A673 (cell line): ENCODE measurements around the gene PRXL2A.

Source experiments
- CTCF ChIP-seq: fragments of 300-800, 200-600 bp; sonication (generic); conservative IDR thresholded peaks from 2 replicates; pipeline ENCODE4 v1.5.1; 2017; ENCODE audit warnings: low read depth, mild to moderate bottlenecking, antibody characterized with exemption, low read length, moderate library complexity, mixed read lengths
- EZH2 ChIP-seq: fragments of 200-600 bp; sonication (generic); IDR thresholded peaks from 2 replicates; pipeline ENCODE4 v1.6.1; 2017; ENCODE audit warnings: borderline replicate concordance, low read depth, mild to moderate bottlenecking, mixed read lengths, antibody characterized with exemption, low read length; ENCODE audit not compliant: poor library complexity, severe bottlenecking

- TF ChIP-seq EZH2: no peak
- no peak for TF ChIP-seq CTCF
Observed at GRCh38 chr10:80452640-80453039, 44.3 kb downstream of the PRXL2A start.
